IMR-90 (cell line): Measurements from ENCODE around the gene SUSD1. TPM values are rescaled to one million over a fixed set of nuclear protein-coding genes. Genes with fewer than 3 reads are reported as not detected.
"Not testable (repeated sequence)": the region's sequence is repeated elsewhere in the genome, so short reads cannot be mapped to it uniquely, and the experiment has no call there.

Source experiments
- ATAC-seq: fragments of 200-7000 bp; cut with Tn5 transposase; 2 replicates; pipeline ENCODE4 v1.9.1; 2020; ENCODE audit warnings: low read depth, mild to moderate bottlenecking, moderate library complexity
- BruUV-seq: library from RNA; stranded (reverse); fragments of 400-500 nt; replicated peaks from 2 replicates; lab custom pipeline; 2021; lab: Mats Ljungman, UMichigan
- CTCF ChIA-PET: fragments of 300-600 bp; formaldehyde crosslinking; extraction: SDS; loops from one replicate; lab custom pipeline; 2021; ENCODE audit warnings: antibody characterized with exemption; lab: Yijun Ruan, JAX
- POLR2A ChIA-PET: fragments of 300-600 bp; sonication (Branson Sonifier 250); formaldehyde crosslinking; loops from one replicate; lab custom pipeline; 2022; ENCODE audit warnings: antibody characterized with exemption; ENCODE audit not compliant: unreplicated experiment; lab: Charles Lee
- DNase-seq: peaks from one replicate; pipeline ENCODE4 v3.0.0; 2013
- H2AFZ ChIP-seq: replicated peaks from 2 replicates; pipeline ENCODE3; 2013; ENCODE audit warnings: low read length, mild to moderate bottlenecking; ENCODE audit not compliant: poor library complexity
- H2AK5ac ChIP-seq: 2 replicates; pipeline ENCODE4 v1.6.1; 2013; ENCODE audit warnings: low read depth, low read length, inconsistent platforms
- H2AK9ac ChIP-seq: replicated peaks from 2 replicates; pipeline ENCODE3; 2013; ENCODE audit warnings: mild to moderate bottlenecking, low read depth, low read length, moderate library complexity; ENCODE audit not compliant: poor library complexity
- H2BK120ac ChIP-seq: 2 replicates; pipeline ENCODE4 v1.6.1; 2013; ENCODE audit warnings: low read depth, low read length, inconsistent platforms
- H2BK15ac ChIP-seq: 3 replicates; pipeline ENCODE4 v1.6.1; 2013; ENCODE audit warnings: low read depth, low read length, inconsistent platforms
- H2BK20ac ChIP-seq: 2 replicates; pipeline ENCODE4 v1.6.1; 2013; ENCODE audit warnings: low read depth, mild to moderate bottlenecking, inconsistent platforms, low read length, moderate library complexity
- H2BK5ac ChIP-seq: 2 replicates; pipeline ENCODE4 v1.6.1; 2013; ENCODE audit warnings: mild to moderate bottlenecking, low read depth, low read length, inconsistent platforms; ENCODE audit not compliant: poor library complexity, severe bottlenecking
- H3K14ac ChIP-seq: replicated peaks from 2 replicates; pipeline ENCODE4 v1.6.1; 2013; ENCODE audit warnings: low read depth, low read length, inconsistent platforms
- H3K18ac ChIP-seq: 2 replicates; pipeline ENCODE4 v1.6.1; 2013; ENCODE audit warnings: low read depth, low read length, control low read depth
- H3K23ac ChIP-seq: 2 replicates; pipeline ENCODE4 v1.6.1; 2013; ENCODE audit warnings: low read depth, low read length, inconsistent platforms
- H3K27ac ChIP-seq: 2 replicates; pipeline ENCODE4 v1.5.1; 2013; ENCODE audit warnings: mild to moderate bottlenecking, control low read depth, low read length; ENCODE audit not compliant: insufficient read depth
- H3K27me3 ChIP-seq: 2 replicates; pipeline ENCODE4 v1.6.1; 2013; ENCODE audit warnings: low read length; ENCODE audit not compliant: control insufficient read depth, insufficient read depth
- H3K36me3 ChIP-seq: 2 replicates; pipeline ENCODE4 v1.6.1; 2013; ENCODE audit warnings: low read length, mixed read lengths; ENCODE audit not compliant: control insufficient read depth, insufficient read depth
- H3K4ac ChIP-seq: 2 replicates; pipeline ENCODE4 v1.6.1; 2013; ENCODE audit warnings: low read depth, low read length, inconsistent platforms
- H3K4me1 ChIP-seq: 2 replicates; pipeline ENCODE4 v1.6.1; 2013; ENCODE audit warnings: low read length, mixed read lengths; ENCODE audit not compliant: control insufficient read depth, insufficient read depth
- H3K4me2 ChIP-seq: 2 replicates; pipeline ENCODE4 v1.6.1; 2013; ENCODE audit warnings: low read depth, mild to moderate bottlenecking, control low read depth, low read length, moderate library complexity
- H3K4me3 ChIP-seq: 2 replicates; pipeline ENCODE4 v1.5.1; 2013; ENCODE audit warnings: low read depth, mild to moderate bottlenecking, control low read depth, low read length, moderate library complexity; ENCODE audit not compliant: insufficient read depth
- H3K56ac ChIP-seq: 2 replicates; pipeline ENCODE4 v1.6.1; 2013; ENCODE audit warnings: low read length, inconsistent platforms; ENCODE audit not compliant: insufficient read depth; ENCODE audit errors: extremely low read depth
- H3K79me1 ChIP-seq, 2 experiments: 2 replicates each; pipeline ENCODE4 v1.6.1; 2013; ENCODE audit warnings: low read length in 2 of 2, inconsistent platforms in 1 of 2, low read depth in 1 of 2
- H3K9ac ChIP-seq: 2 replicates; pipeline ENCODE4 v1.6.1; 2013; ENCODE audit warnings: low read depth, low read length, control low read depth
- H3K9me1 ChIP-seq: 2 replicates; pipeline ENCODE4 v1.6.1; 2013; ENCODE audit warnings: low read length, inconsistent platforms; ENCODE audit not compliant: insufficient read depth
- H3K9me3 ChIP-seq: 2 replicates; pipeline ENCODE4 v1.6.1; 2013; ENCODE audit warnings: low read length; ENCODE audit not compliant: control insufficient read depth, insufficient read depth
- H4K20me1 ChIP-seq: 2 replicates; pipeline ENCODE4 v1.6.1; 2013; ENCODE audit warnings: low read length, inconsistent platforms; ENCODE audit not compliant: insufficient read depth
- H4K5ac ChIP-seq: 2 replicates; pipeline ENCODE4 v1.6.1; 2013; ENCODE audit warnings: mild to moderate bottlenecking, low read depth, low read length, control low read depth
- H4K8ac ChIP-seq, 2 experiments: 2 replicates each; pipeline ENCODE4 v1.6.1; 2013; ENCODE audit warnings: low read depth in 2 of 2, low read length in 2 of 2, control low read depth in 1 of 2, inconsistent platforms in 1 of 2
- H4K91ac ChIP-seq: 2 replicates; pipeline ENCODE4 v1.6.1; 2013; ENCODE audit warnings: low read depth, low read length, inconsistent platforms; ENCODE audit not compliant: insufficient read depth
- WGBS, 2 experiments: methylation state at CpG; one replicate each; pipeline versions ENCODE4 v1.1.5 to v1.1.7; 2013; ENCODE audit warnings: missing lambda C conversion rate in 2 of 2; ENCODE audit not compliant: insufficient read length in 1 of 2; ENCODE audit errors: extremely low coverage in 2 of 2; 5-methylcytosine and 5-hydroxymethylcytosine counted together
- dilution Hi-C: fragments of 300-500 bp; cut with HindIII; formaldehyde crosslinking; loops from one replicate; pipeline ENCODE4 v1.14.3; 2018; ENCODE audit warnings: low sequenced_read_pairs; ENCODE audit not compliant: unreplicated experiment
- in situ Hi-C: fragments of 300-500 bp; cut with MboI; formaldehyde crosslinking; loops from 3 replicates; pipeline ENCODE4 v1.14.3; 2019; ENCODE audit warnings: low sequenced_read_pairs, inconsistent platforms, mixed read lengths
- intact Hi-C: fragments of 100-400 bp; cut with micrococcal nuclease; formaldehyde crosslinking; loops from 2 replicates; pipeline ENCODE4 v1.10.0; 2022
- polyA plus RNA-seq, 3 experiments: library from polyadenylated mRNA; depleted of rRNA; stranded (reverse); fragments of >200 nt; gene quantifications; 2 replicates each; pipeline ENCODE4 v1.2.3, GENCODE V29; 2012; ENCODE audit warnings: low replicate concordance in 1 of 3
- total RNA-seq: library from RNA; depleted of rRNA; stranded (reverse); fragments of >200 nt; gene quantifications from 2 replicates; pipeline ENCODE4 v1.2.3, GENCODE V29; 2012

The SUSD1 gene
- total and polyA plus RNA-seq, 2 of the 4 experiments (the other 2 are of a cell fraction): 4.0 to 4.7 TPM

DNA sequence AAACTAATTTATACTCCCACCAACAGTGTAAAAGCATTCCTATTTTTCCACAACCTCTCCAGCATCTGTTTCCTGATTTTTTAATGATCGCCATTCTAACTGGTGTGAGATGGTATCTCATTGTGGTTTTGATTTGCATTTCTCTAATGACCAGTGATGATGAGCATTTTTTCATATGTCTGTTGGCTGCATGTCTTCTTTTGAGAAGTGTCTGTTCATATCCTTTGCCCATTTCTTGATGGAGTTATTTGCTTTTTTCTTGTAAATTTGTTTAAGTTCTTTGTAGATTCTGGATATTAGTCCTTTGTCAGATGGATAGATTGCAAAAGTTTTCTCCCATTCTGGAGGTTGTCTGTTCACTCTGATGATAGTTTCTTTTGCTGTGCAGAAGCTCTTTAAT lies 15.2 kb upstream of the SUSD1 start:
- H4K91ac ChIP-seq, in situ Hi-C loops, H3K18ac ChIP-seq, H3K36me3 ChIP-seq, H2BK20ac ChIP-seq, POLR2A ChIA-PET, H3K4me1 ChIP-seq, H3K79me1 ChIP-seq, H2BK120ac ChIP-seq, H3K4me3 ChIP-seq, H4K8ac ChIP-seq, H3K56ac ChIP-seq, CTCF ChIA-PET, H2AK5ac ChIP-seq, H2BK5ac ChIP-seq, H2BK15ac ChIP-seq, H2AFZ ChIP-seq, H3K9me1 ChIP-seq, H3K27me3 ChIP-seq, H3K14ac ChIP-seq, H3K4ac ChIP-seq, H4K5ac ChIP-seq, H4K20me1 ChIP-seq, H3K4me2 ChIP-seq, intact Hi-C loops, H2AK9ac ChIP-seq, DNase-seq, H3K23ac ChIP-seq, dilution Hi-C loops, H3K27ac ChIP-seq, BruUV-seq, ATAC-seq, H3K9ac ChIP-seq, H3K9me3 ChIP-seq: not testable (repeated sequence)
- no CpG with 5 or more reads among the region's 1 CpG for WGBS, 2 experiments
